Thyroid gland (tissue), 4 donors: Measurements from ENCODE around the gene PPP2R5E. TPM values are rescaled to one million over a fixed set of nuclear protein-coding genes. Genes with fewer than 3 reads are reported as not detected.

ENCODE experiments used
- DNase-seq, 2 donors: peaks; one replicate each; pipeline ENCODE4 v3.0.0-alpha.2; 2019
- H3K27ac ChIP-seq, 3 donors: fragments of 200-600 bp; sonication (generic); 1 replicate in 2 of 3; 2 replicates in 1 of 3; pipeline ENCODE4 v1.5.1; 2016 to 2019; ENCODE audit warnings: mild to moderate bottlenecking in 1 of 3, moderate library complexity in 1 of 3
- H3K27me3 ChIP-seq: fragments of 200-600 bp; sonication (generic); one replicate; pipeline ENCODE4 v1.5.1; 2019
- H3K36me3 ChIP-seq, 2 donors: fragments of 200-600 bp; sonication (generic); one replicate each; pipeline ENCODE4 v1.5.1; 2016 to 2019
- H3K4me1 ChIP-seq, 2 donors: fragments of 200-600 bp; sonication (generic); one replicate each; pipeline ENCODE4 v1.5.1; 2017 to 2019
- H3K4me3 ChIP-seq, 3 donors: fragments of 200-600 bp; sonication (generic); replicated peaks in 1 of 3; 1 replicate in 2 of 3; 2 replicates in 1 of 3; pipeline ENCODE4 v1.5.1; 2016; ENCODE audit warnings: mild to moderate bottlenecking in 1 of 3
- H3K9me3 ChIP-seq: fragments of 200-600 bp; sonication (generic); one replicate; pipeline ENCODE4 v1.5.1; 2017
- POLR2A ChIP-seq, 2 donors: fragments of 450-650 bp; IDR thresholded peaks; one replicate each; pipeline ENCODE4 v1.6.1; 2017; ENCODE audit warnings: antibody characterized with exemption in 2 of 2, mild to moderate bottlenecking in 2 of 2, moderate library complexity in 1 of 2
- WGBS, 2 donors: methylation state at CpG; one replicate each; pipeline ENCODE4 v1.1.5; 2017; 5-methylcytosine and 5-hydroxymethylcytosine counted together
- intact Hi-C: fragments of 100-400 bp; cut with DNase I; formaldehyde crosslinking; loops from one replicate; pipeline ENCODE4 v1.15.1; 2023
- total RNA-seq, 4 donors: library from RNA; depleted of rRNA; stranded (reverse); fragments of >200 nt; gene quantifications; one replicate each; pipeline ENCODE4 v1.2.3, GENCODE V29; 2016
- TF ChIP-seq, protein P1 (sequence below), 6 experiments: fragments of 200-600 bp in 3 of 6; fragments of 450-650 bp in 3 of 6; sonication (generic) in 3 of 6; IDR thresholded peaks; one replicate each; pipeline ENCODE4 v1.5.1; 2016 to 2019; ENCODE audit warnings: antibody characterized with exemption in 6 of 6, mild to moderate bottlenecking in 2 of 6, inconsistent platforms in 1 of 6, moderate library complexity in 1 of 6

PPP2R5E gene
- total RNA-seq, 4 donors from 2014 or later = 30.0 to 42.3 (median 36.0) TPM

DNA sequence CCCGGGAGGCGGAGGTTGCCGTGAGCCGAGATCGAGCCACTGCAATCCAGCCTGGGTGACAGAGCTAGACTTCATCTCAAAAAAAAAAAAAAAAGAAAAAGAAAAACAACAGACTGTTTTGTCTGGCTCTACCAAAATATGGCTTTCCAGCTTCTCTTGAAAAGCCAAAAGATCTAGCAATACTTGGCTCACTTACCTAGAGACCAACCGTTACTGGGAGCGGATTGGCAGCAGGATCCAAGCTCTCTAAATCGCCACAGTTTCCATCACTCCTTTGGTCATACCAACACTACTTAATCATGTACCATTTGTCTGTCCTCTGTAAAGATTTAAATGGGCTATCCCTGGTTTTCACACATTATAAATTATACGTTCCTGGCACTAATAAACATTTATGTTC is 136.8 kb downstream of the PPP2R5E start:
- TF ChIP-seq, protein P1, sequence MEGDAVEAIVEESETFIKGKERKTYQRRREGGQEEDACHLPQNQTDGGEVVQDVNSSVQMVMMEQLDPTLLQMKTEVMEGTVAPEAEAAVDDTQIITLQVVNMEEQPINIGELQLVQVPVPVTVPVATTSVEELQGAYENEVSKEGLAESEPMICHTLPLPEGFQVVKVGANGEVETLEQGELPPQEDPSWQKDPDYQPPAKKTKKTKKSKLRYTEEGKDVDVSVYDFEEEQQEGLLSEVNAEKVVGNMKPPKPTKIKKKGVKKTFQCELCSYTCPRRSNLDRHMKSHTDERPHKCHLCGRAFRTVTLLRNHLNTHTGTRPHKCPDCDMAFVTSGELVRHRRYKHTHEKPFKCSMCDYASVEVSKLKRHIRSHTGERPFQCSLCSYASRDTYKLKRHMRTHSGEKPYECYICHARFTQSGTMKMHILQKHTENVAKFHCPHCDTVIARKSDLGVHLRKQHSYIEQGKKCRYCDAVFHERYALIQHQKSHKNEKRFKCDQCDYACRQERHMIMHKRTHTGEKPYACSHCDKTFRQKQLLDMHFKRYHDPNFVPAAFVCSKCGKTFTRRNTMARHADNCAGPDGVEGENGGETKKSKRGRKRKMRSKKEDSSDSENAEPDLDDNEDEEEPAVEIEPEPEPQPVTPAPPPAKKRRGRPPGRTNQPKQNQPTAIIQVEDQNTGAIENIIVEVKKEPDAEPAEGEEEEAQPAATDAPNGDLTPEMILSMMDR (IDR thresholded peaks at IDR 0.05) = no peak
- TF ChIP-seq POLR2A (IDR thresholded peaks at IDR 0.05) = no peak
- 86 to 89% methylated on average over 9 of the region's 9 CpGs for WGBS, 2 donors
- Histone ChIP-seq H3K36me3 (no peaks in the 10 kb centered on the region), H3K4me1 (peaks cover 4 to 19% of the 10 kb centered on the region in 2 donors), H3K4me3 (no peak overlapping the region), H3K27ac (no peak overlapping the region), H3K27me3 (no peaks in the 10 kb centered on the region), H3K9me3 (no peaks in the 10 kb centered on the region)
- no peak for DNase-seq
- intact Hi-C loops = no loop called here

DNA sequence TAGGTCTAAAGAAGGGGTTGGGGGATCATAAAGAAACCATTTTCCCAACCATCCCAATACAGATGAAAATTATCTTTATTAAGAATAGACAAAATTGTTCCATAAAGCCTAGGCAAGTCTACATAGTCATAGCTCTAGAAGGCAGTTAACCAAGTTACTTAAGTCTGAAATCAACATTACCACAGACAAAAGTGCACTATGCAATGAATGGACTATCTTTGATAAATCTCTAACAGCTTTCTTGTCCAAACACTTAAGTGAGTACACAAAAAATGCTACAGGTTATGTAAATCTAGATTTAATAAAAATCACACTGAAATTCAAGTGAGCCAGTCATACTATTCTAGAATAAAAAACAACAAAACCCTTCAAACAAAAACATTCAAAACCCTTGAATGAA is 137.5 kb downstream of the PPP2R5E start:
- no peak overlapping the region for H3K27ac ChIP-seq
- H3K4me3 ChIP-seq = no peak overlapping the region
- TF ChIP-seq, protein P1 (IDR thresholded peaks at IDR 0.05) = no peak
- TF ChIP-seq POLR2A (IDR thresholded peaks at IDR 0.05) = no peak
- H3K4me1 ChIP-seq = peaks cover 4 to 23% of the 10 kb centered on the region in 2 donors
- intact Hi-C loops = no loop called here
- no peak for DNase-seq
- H3K9me3 ChIP-seq = no peaks in the 10 kb centered on the region
- no peaks in the 10 kb centered on the region for H3K36me3 ChIP-seq
- H3K27me3 ChIP-seq = no peaks in the 10 kb centered on the region

DNA sequence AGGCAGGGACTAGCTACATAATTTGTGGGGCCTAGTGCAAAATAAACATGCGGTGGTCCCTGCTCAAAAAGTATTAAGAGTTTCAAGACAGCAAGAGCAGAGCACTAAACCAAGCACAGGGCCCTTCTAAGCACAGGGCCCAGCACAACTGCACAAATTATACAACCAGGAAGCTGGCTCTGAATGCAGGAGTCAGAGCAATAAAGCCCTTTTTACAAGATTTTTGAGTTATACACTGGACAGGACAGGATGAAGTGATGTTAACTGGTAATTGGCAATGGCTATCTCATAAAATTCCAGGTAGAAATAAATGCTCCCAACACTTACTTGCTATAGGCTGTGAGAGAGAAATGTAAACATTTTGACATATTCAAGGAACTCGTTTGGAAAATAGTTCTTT is 138.3 kb downstream of the PPP2R5E start:
- Histone ChIP-seq H3K4me1 (peaks cover 4 to 23% of the 10 kb centered on the region in 2 donors), H3K27me3 (no peaks in the 10 kb centered on the region), H3K4me3 (no peak overlapping the region), H3K36me3 (no peaks in the 10 kb centered on the region), H3K27ac (no peak overlapping the region), H3K9me3 (no peaks in the 10 kb centered on the region)
- TF ChIP-seq, protein P1 (IDR thresholded peaks at IDR 0.05) = no peak
- no peak for TF ChIP-seq POLR2A (IDR thresholded peaks at IDR 0.05)
- intact Hi-C loops = no loop called here
- DNase-seq = no peak
- 85 to 88% methylated on average over 2 of the region's 2 CpGs for WGBS, 2 donors

DNA sequence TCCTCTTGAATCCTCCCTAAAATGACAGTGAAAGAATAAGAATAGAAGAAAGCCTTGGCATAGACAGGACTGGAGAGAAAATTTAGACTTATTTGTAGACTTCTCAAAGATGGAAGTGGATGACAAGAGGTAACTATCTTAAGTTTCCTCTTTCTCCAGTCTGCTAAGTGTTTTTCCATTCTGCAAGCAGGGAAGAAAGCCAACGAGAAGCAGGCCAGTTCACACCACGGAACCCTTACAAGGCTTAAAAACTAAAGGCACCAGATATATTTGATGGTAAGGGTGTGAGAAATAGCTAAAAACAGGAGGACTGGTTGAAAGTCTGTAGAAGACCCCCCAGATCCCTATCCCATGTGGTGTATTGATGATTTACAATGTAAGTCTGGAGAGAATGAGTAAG is 141.5 kb downstream of the PPP2R5E start:
- TF ChIP-seq POLR2A (IDR thresholded peaks at IDR 0.05) = no peak
- TF ChIP-seq, protein P1 (IDR thresholded peaks at IDR 0.05) = no peak
- no peaks in the 10 kb centered on the region for H3K27me3 ChIP-seq
- H3K27ac ChIP-seq = no peak overlapping the region
- DNase-seq = no peak
- no peak overlapping the region for H3K4me3 ChIP-seq
- intact Hi-C loops = no loop called here
- H3K4me1 ChIP-seq = peaks cover 4 to 23% of the 10 kb centered on the region in 2 donors
- H3K36me3 ChIP-seq = no peaks in the 10 kb centered on the region
- H3K9me3 ChIP-seq = no peaks in the 10 kb centered on the region
- WGBS, 2 donors = 62 to 79% methylated on average over 2 of the region's 2 CpGs

DNA sequence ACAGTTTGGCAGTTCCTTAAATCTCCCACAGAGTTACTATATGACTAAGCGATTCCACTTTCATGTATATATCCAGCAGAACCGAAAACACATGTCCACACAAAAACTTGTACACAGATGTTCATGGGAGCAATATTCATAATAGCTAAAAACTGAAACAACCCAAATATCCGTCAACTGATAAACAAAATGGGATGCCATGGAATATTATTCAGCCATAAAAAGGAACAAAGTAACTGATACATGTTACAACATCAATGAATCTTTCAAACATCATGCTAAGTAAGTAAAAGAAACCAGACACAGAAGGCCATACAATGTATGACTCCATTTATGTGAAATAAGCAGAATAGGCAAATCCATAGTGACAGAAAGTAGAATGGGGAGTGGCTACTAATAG is 144.2 kb downstream of the PPP2R5E start:
- WGBS, 2 donors = 97 to 100% methylated on average over 3 of the region's 3 CpGs
- H3K36me3 ChIP-seq = no peaks in the 10 kb centered on the region
- H3K9me3 ChIP-seq = no peaks in the 10 kb centered on the region
- peaks cover 0 to 14% of the 10 kb centered on the region in 2 donors for H3K4me1 ChIP-seq
- intact Hi-C loops = no loop called here
- no peak overlapping the region for H3K27ac ChIP-seq
- H3K4me3 ChIP-seq = no peak overlapping the region
- H3K27me3 ChIP-seq = no peaks in the 10 kb centered on the region
- no peak for TF ChIP-seq POLR2A (IDR thresholded peaks at IDR 0.05)
- TF ChIP-seq, protein P1 (IDR thresholded peaks at IDR 0.05) = no peak
- no peak for DNase-seq
